Measurements from ENCODE around the gene CHAF1A.

The CHAF1A gene

DNA sequence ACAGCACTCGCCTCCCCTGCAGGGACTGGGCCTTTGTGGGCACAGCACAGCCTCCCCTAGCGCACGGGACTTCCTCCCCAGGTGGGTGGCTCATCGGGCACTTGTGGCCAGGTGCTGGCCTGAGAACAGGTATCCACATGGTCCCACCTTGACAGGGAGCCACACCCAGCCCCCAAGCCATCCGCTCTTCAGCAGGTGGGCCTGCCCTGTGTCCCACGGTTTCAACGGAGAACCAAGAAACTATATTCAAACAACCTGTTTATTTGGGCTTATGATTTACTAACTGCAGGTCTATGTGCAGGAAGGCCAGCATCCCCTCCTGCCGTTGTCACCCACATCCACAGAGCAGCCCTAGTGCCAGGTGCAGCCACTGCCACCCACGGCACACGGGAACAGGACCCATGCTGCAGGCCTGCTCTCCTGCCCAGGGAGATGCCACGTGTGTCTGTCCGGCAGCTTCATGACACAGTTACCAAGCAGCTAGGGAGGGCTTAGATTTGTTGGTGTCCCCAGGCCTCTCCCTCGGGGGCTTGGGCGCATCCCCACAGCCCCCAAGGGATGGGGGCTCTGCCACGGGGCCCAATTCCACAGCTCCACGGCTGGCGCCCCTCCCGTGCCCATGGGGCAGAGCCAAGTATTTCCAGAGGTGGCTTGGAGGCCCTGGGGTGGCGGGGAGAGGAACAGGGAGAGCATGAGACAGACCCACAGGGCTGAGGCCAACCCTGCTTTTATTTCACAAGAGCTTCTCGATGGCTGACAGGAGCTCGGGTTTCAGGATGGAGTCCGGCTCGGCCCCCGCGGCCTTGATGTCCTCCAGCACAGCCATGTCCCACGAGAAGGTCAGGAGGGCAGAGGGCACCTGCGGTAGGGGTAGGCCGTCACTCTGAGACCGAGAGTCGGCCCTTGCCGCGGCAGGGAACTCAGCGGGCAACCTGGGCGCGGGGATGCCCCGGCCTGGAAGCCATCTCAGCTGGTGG lies 42.6 kb downstream of the CHAF1A start:
- Histone ChIP-seq H3K4me3 (ENCODE audit: low read depth, low read length) (no peak overlapping the region), H3K9ac (ENCODE audit: low read depth, low read length) (no peak overlapping the region), H3K9me3 (ENCODE audit: control insufficient read depth, insufficient read depth, low read length) (no peaks in the 10 kb centered on the region), H3K4me1 (ENCODE audit: control insufficient read depth, insufficient read depth, low read length) (no peaks in the 10 kb centered on the region), H3K27me3 (ENCODE audit: control insufficient read depth, insufficient read depth, low read length) (no peaks in the 10 kb centered on the region), H3K36me3 (ENCODE audit: control insufficient read depth, insufficient read depth, low read length) (peaks cover 72% of the 10 kb centered on the region), H3K27ac (ENCODE audit: low read depth, low read length) (peak overlapping the region; percentile 14)

DNA sequence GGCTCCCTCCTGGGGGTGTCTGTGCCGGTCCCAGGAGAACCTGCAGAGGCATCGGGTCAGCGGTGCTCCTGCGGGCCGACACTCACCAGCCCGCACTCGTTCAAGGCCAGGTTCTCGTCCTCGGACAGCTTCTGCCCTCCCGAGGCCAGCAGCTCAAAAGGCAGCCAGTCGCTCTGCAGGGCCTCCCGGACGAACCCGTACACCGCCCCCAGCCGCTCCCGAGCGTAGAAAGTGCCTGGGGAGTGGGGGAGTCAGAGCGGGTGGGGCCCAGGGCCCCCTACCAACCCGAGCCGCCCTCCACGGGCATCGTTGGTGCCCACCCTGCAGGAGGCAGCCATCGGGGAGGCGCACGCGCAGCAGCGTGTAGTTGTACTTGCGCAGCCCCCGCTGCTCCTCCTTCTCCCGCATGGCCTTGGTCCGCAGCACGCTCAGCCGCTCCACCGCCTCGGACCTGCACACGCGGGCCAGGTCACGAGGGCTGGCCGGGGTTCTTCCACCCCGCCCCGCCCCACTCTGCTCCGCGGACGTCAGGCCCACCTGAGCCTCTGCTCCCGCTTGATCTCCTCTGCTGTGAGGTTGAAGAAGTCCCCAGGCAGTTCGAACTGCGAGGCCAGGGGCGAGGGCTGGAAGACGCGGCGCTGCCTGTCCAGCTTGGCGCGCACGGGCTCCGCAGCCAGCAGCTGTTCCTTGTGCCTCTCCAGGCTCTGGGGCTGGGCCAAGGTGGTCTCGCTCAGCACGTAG lies 43.7 kb downstream of the CHAF1A start:
- no peaks in the 10 kb centered on the region for H3K4me1 ChIP-seq (ENCODE audit: control insufficient read depth, insufficient read depth, low read length)
- no peaks in the 10 kb centered on the region for H3K9me3 ChIP-seq (ENCODE audit: control insufficient read depth, insufficient read depth, low read length)
- peaks cover 63% of the 10 kb centered on the region for H3K36me3 ChIP-seq (ENCODE audit: control insufficient read depth, insufficient read depth, low read length)
- no peaks in the 10 kb centered on the region for H3K27me3 ChIP-seq (ENCODE audit: control insufficient read depth, insufficient read depth, low read length)
- H3K27ac ChIP-seq (ENCODE audit: low read depth, low read length) = peak overlapping the region; percentile 12
- H3K4me3 ChIP-seq (ENCODE audit: low read depth, low read length) = no peak overlapping the region
- H3K9ac ChIP-seq (ENCODE audit: low read depth, low read length) = no peak overlapping the region

DNA sequence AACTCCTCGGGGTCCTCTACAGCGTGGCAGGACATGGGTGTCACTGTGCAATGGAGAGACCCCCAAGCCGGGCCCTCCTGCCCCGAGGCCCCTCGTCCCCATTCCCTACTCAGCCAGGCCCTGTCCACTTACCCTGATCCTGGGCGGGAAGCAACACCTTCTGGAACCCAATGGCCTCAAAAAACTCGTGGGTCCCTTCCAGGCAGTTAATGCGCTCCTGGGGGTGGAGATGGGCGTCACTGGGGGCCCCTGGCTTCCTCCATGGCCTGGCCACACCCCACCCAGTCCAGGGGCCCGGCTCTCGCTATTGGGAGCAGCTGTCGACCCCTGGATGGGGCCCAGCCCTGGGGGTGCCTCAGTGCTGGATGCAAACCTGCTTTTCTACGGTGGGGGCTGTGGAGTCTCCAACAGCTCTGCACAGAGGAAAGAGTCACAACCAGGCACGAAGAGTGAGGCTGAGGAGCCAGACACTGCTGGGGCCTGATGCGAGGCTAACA lies 44.3 kb downstream of the CHAF1A start:
- Histone ChIP-seq H3K9me3 (ENCODE audit: control insufficient read depth, insufficient read depth, low read length) (no peaks in the 10 kb centered on the region), H3K9ac (ENCODE audit: low read depth, low read length) (no peak overlapping the region), H3K36me3 (ENCODE audit: control insufficient read depth, insufficient read depth, low read length) (peaks cover 65% of the 10 kb centered on the region)

DNA sequence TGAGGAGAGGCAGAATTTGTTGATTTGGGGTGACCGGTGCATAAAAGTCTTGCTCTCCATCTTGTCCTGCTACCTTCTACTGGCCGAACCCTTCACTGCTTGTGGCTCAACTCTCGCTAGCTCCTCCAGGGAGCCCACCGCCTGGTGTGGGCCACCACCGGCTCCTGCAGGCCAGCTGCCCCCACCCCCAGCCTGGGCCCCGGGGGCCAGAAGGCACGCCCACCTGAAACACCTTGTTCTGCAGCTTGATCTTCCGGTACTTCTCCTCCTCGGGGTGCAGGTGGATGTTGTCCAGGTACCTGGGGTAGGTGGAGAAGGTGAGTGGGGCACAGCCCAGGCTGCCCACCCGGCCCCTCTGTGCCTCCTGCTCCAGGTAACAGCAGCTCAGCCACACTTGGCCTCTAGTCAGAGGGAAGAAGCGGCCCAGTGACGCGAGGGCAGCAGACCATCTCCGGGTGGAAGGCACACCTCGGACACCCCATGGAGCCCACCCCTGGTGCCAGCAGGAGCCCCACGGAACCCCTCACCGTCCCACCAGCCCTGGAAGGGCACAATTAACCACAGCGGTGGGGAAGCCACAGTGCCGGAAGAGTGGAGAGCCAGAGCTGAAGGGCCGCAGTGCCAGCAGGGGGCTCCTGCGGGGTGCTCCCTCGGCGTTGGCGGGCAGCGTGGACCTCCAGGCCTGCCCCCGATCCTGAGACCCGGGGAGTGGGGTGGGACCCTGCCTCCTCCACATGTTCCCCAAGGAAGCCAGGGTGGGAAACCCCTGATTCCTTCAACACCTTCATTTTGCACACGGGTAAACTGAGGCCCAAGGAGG lies 45.1 kb downstream of the CHAF1A start:
- no peaks in the 10 kb centered on the region for H3K27me3 ChIP-seq (ENCODE audit: control insufficient read depth, insufficient read depth, low read length)
- H3K9ac ChIP-seq (ENCODE audit: low read depth, low read length) = no peak overlapping the region
- no peak overlapping the region for H3K27ac ChIP-seq (ENCODE audit: low read depth, low read length)
- peaks cover 63% of the 10 kb centered on the region for H3K36me3 ChIP-seq (ENCODE audit: control insufficient read depth, insufficient read depth, low read length)
- H3K9me3 ChIP-seq (ENCODE audit: control insufficient read depth, insufficient read depth, low read length) = no peaks in the 10 kb centered on the region
- H3K4me1 ChIP-seq (ENCODE audit: control insufficient read depth, insufficient read depth, low read length) = no peaks in the 10 kb centered on the region
- H3K4me3 ChIP-seq (ENCODE audit: low read depth, low read length) = no peak overlapping the region

More for the DNA sequence above, 44.3 kb downstream of the CHAF1A start:
- Histone ChIP-seq H3K27me3 (ENCODE audit: control insufficient read depth, insufficient read depth, low read length) (no peaks in the 10 kb centered on the region), H3K4me1 (ENCODE audit: control insufficient read depth, insufficient read depth, low read length) (no peaks in the 10 kb centered on the region), H3K27ac (ENCODE audit: low read depth, low read length) (peak overlapping the region; percentile 12), H3K4me3 (ENCODE audit: low read depth, low read length) (no peak overlapping the region)

DNA sequence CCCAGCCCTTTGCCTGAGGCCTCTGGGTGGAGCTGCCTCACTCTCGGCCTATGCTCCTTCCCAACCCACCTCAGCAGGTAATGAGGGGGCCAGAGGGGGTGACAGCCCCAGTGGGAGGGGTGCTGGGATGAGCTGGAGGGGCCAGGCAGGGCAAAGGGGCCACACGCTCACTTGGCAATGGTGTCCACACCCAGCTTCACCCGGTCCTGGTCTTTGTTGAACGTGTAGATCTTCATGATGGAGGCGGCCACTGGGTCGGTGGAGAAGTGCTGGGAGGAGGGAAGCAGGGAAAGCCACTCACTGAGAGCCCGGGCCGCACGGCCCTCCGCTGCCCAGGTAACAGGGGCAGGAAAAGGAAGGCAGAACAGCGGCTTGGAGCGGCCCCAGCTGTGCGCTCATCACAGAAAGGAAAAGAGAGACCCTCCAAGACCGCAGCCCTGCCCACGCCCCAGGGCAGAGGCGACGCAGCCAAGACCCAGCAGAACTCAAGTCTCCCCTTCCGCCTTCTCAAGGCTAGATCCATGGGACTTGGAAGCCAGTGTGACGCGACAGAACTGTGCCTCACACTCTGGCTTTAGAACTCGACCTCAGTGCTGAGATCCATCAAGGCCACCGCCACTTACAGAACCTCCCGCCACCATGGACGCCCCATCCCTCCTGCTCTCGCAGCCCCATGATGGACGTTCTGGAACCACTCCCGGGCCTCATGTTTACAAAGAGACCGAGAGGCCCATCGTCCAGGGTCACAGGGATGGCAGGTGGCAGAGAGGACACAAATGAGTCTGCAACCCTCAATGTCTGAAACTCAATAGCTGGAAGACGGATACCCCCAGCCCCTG lies 45.9 kb downstream of the CHAF1A start:
- Histone ChIP-seq H3K4me3 (ENCODE audit: low read depth, low read length) (no peak overlapping the region), H3K27me3 (ENCODE audit: control insufficient read depth, insufficient read depth, low read length) (no peaks in the 10 kb centered on the region), H3K36me3 (ENCODE audit: control insufficient read depth, insufficient read depth, low read length) (peaks cover 67% of the 10 kb centered on the region), H3K27ac (ENCODE audit: low read depth, low read length) (no peak overlapping the region), H3K9ac (ENCODE audit: low read depth, low read length) (no peak overlapping the region), H3K9me3 (ENCODE audit: control insufficient read depth, insufficient read depth, low read length) (no peaks in the 10 kb centered on the region), H3K4me1 (ENCODE audit: control insufficient read depth, insufficient read depth, low read length) (no peaks in the 10 kb centered on the region)

DNA sequence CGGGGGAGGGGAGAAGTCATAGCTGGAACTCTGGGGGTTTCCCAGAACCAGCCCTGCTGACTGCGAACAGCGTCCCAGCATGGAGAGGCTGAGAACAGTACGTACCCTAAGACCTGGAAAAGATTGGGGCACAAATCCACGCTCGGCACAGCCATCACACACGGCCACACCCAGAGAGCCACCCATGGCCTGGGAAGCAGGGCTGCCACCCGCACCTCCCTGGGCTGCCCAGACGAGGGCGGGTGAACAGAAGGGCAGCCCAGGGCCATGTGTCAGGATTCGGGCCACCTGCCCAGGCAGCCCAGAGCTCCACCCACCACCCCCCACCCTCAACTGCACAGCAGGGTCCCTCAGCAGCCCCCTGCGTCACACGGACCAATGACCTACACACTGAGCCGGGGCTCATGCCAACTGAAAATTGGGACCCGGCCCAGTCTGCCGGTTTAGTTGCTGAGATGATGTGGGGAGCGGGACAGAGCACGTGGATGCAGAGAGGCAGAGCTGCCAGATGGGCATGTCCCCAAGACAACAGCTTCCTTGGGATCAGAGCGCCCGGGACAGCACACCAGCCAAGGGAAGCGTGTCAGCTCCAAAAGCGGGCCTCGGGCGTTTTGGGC lies 46.7 kb downstream of the CHAF1A start:
- no peak overlapping the region for H3K27ac ChIP-seq (ENCODE audit: low read depth, low read length)
- no peak overlapping the region for H3K9ac ChIP-seq (ENCODE audit: low read depth, low read length)
- peaks cover 62% of the 10 kb centered on the region for H3K36me3 ChIP-seq (ENCODE audit: control insufficient read depth, insufficient read depth, low read length)
- H3K9me3 ChIP-seq (ENCODE audit: control insufficient read depth, insufficient read depth, low read length) = no peaks in the 10 kb centered on the region
- no peak overlapping the region for H3K4me3 ChIP-seq (ENCODE audit: low read depth, low read length)
- H3K27me3 ChIP-seq (ENCODE audit: control insufficient read depth, insufficient read depth, low read length) = no peaks in the 10 kb centered on the region
- H3K4me1 ChIP-seq (ENCODE audit: control insufficient read depth, insufficient read depth, low read length) = no peaks in the 10 kb centered on the region

DNA sequence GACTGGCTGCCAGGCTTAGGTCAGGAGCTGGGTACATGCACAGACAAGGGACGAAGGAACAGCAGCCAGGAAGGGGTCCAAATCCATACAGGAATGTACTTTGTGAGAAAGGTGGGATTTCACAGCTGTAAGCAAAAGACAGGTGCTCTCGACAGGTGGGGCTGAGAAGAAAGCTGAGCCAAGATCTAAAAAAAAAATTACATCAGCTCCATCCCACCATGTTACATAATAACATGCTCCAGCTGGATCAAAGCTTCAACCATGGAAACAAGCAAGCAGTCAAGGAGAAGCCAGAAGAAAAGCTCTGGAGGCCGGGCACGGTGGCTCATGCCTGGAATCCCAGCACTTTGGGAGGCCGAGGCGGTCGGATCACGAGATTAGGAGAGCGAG lies 47.2 kb downstream of the CHAF1A start:
- no peak overlapping the region for H3K4me3 ChIP-seq (ENCODE audit: low read depth, low read length)
- H3K9me3 ChIP-seq (ENCODE audit: control insufficient read depth, insufficient read depth, low read length) = no peaks in the 10 kb centered on the region
- H3K27me3 ChIP-seq (ENCODE audit: control insufficient read depth, insufficient read depth, low read length) = no peaks in the 10 kb centered on the region
- peaks cover 57% of the 10 kb centered on the region for H3K36me3 ChIP-seq (ENCODE audit: control insufficient read depth, insufficient read depth, low read length)
- no peak overlapping the region for H3K27ac ChIP-seq (ENCODE audit: low read depth, low read length)
- H3K9ac ChIP-seq (ENCODE audit: low read depth, low read length) = no peak overlapping the region
- H3K4me1 ChIP-seq (ENCODE audit: control insufficient read depth, insufficient read depth, low read length) = no peaks in the 10 kb centered on the region

DNA sequence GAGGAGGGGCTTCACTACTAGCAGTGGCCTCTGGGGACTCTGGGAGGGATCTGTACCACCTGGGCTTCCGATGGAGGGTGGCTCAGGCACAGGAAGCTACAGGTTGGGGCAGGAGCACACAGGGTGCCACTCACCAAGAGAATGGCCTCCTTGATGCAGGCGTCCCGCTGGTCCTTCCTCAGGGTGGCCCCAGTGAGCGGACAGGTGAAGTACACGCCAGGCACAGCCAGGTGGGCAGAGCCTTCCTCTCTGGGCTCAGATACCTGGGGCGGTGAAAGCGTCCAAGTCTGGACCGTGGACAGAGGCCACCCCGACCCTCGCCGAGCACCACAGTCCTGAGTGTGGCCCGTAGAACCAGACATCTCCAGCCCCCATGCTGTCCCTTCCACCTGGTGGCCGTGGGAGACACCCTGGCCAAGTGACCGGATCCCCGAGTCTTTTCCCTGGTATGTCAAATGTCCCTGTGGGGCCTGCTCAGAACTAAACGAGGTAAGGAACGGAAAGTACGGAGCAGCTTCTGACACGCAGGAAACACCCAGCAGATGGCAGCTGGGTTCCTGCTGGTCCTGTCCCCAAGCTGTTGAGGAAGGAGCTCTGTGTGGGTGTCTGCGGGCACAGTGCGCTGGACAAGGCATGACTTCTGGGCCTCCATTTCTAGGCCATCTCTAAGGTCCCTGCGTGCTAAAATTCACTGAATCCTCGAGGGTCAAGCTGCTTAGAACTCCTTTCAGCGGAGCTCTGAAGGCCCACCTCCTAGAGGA lies 50.0 kb downstream of the CHAF1A start:
- no peak overlapping the region for H3K4me3 ChIP-seq (ENCODE audit: low read depth, low read length)
- peaks cover 34% of the 10 kb centered on the region for H3K36me3 ChIP-seq (ENCODE audit: control insufficient read depth, insufficient read depth, low read length)
- peaks cover 8% of the 10 kb centered on the region for H3K4me1 ChIP-seq (ENCODE audit: control insufficient read depth, insufficient read depth, low read length)
- H3K9me3 ChIP-seq (ENCODE audit: control insufficient read depth, insufficient read depth, low read length) = no peaks in the 10 kb centered on the region
- no peaks in the 10 kb centered on the region for H3K27me3 ChIP-seq (ENCODE audit: control insufficient read depth, insufficient read depth, low read length)
- H3K9ac ChIP-seq (ENCODE audit: low read depth, low read length) = no peak overlapping the region
- no peak overlapping the region for H3K27ac ChIP-seq (ENCODE audit: low read depth, low read length)
